HepG2 (cell line): ENCODE results near the gene IFI30.

ENCODE experiments used
- CTCF ChIP-seq: sonication (generic); formaldehyde crosslinking; IDR thresholded peaks from 2 replicates; pipeline ENCODE4 v1.5.0; 2020; ENCODE audit warnings: mild to moderate bottlenecking, missing genetic modification reagents, moderate library complexity
- GABPB1 ChIP-seq: IDR thresholded peaks from 2 replicates; pipeline ENCODE4 v1.6.1; 2016; ENCODE audit warnings: mild to moderate bottlenecking, missing genetic modification reagents, moderate library complexity, missing compliant biosample characterization
- RAD21 ChIP-seq: fragments of 450-650 bp; formaldehyde crosslinking; IDR thresholded peaks from 2 replicates; pipeline ENCODE4 v1.5.0; 2020; ENCODE audit warnings: mild to moderate bottlenecking
- SP1 ChIP-seq, 2 experiments: fragments of 450-650 bp in 1 of 2; sonication (generic) in 1 of 2; formaldehyde crosslinking in 1 of 2; IDR thresholded peaks; 2 replicates each; pipeline versions ENCODE4 v1.4.0 to v1.6.1; 2016 to 2020; ENCODE audit warnings: missing genetic modification reagents in 1 of 2
- ZBTB43 ChIP-seq: sonication (generic); formaldehyde crosslinking; conservative IDR thresholded peaks from 2 replicates; pipeline ENCODE4 v1.4.0; 2020; ENCODE audit warnings: missing genetic modification reagents
- ZMYM4 ChIP-seq: sonication (generic); formaldehyde crosslinking; IDR thresholded peaks from 2 replicates; pipeline ENCODE4 v1.8.1; 2023; ENCODE audit warnings: mild to moderate bottlenecking, missing genetic modification reagents
- ZNF20 ChIP-seq: sonication (generic); formaldehyde crosslinking; IDR thresholded peaks from 2 replicates; pipeline ENCODE4 v1.4.0; 2020; ENCODE audit warnings: mild to moderate bottlenecking, moderate library complexity, missing genetic modification reagents
- ZSCAN29 ChIP-seq: sonication (generic); formaldehyde crosslinking; conservative IDR thresholded peaks from 2 replicates; pipeline ENCODE4 v1.4.0; 2020; ENCODE audit warnings: mild to moderate bottlenecking, missing genetic modification reagents
- TF ChIP-seq, protein P1 (sequence below): sonication (generic); formaldehyde crosslinking; IDR thresholded peaks from 2 replicates; pipeline ENCODE4 v1.4.0; 2020; ENCODE audit warnings: missing genetic modification reagents

DNA sequence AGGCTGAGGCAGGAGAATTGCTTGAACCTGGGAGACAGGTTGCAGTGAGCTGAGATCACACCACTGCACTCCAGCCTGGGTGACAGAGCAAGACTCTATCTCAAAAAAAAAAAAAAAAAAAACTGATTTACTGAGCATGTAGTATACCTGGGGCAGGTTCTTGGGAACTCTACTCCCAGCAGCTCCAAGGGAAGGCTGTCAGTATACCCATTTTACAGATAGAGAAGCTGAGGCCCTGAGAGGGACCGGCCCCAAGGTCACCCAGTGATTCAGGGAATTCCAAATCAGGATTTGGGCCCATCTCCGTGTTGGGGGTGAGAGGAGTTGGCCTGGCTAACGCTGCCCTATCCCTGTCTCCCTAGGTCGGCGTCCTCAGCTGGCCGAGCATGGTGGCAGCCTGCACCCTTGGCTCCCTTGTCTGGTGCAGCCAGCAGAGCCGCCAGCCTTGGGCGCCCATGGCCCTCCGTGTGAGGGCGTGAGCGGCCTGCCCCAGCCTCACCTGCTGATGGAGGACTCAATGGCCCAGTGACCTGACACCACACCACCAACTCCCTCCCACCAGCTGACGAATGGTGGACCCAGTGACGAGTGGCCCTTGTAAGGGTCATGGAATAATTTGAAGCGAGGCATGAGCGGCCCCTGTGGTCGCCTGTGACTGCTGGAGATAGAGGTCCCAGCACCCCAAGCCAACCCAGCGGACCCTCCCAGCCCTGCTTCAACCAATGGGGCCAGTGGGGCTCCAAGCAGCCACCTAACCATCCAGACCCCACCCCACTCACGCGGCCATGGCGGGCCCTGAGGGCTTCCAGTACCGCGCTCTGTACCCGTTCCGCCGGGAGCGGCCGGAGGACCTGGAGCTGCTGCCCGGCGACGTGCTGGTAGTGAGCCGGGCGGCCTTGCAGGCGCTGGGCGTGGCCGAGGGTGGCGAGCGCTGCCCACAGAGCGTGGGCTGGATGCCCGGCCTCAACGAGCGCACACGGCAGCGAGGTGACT lies 18.2 kb upstream of the IFI30 start:
- no peak for TF ChIP-seq CTCF (CRISPR knock-in tag)
- no peak for TF ChIP-seq ZMYM4 (CRISPR knock-in tag)
- TF ChIP-seq ZNF20 = no peak
- TF ChIP-seq RAD21 (CRISPR knock-in tag) = no peak
- no peak for TF ChIP-seq GABPB1 (CRISPR knock-in tag)
- no peak for TF ChIP-seq ZBTB43 (CRISPR knock-in tag)
- TF ChIP-seq, protein P1, sequence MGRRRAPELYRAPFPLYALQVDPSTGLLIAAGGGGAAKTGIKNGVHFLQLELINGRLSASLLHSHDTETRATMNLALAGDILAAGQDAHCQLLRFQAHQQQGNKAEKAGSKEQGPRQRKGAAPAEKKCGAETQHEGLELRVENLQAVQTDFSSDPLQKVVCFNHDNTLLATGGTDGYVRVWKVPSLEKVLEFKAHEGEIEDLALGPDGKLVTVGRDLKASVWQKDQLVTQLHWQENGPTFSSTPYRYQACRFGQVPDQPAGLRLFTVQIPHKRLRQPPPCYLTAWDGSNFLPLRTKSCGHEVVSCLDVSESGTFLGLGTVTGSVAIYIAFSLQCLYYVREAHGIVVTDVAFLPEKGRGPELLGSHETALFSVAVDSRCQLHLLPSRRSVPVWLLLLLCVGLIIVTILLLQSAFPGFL = no peak
- TF ChIP-seq ZSCAN29 (CRISPR knock-in tag) = no peak
- TF ChIP-seq SP1 (IDR thresholded peaks at IDR 0.05) = no peak
- TF ChIP-seq SP1 (CRISPR knock-in tag; IDR thresholded peaks at IDR 0.05) = no peak
